Liver (tissue), 3 donors: ENCODE results near the gene CCDC102A.

Source experiments
- ATF3 ChIP-seq: IDR thresholded peaks from 2 replicates; pipeline ENCODE4 v1.6.1; 2016; ENCODE audit warnings: antibody characterized with exemption
- FOXA1 ChIP-seq: IDR thresholded peaks from 2 replicates; pipeline ENCODE4 v1.6.1; 2016; ENCODE audit warnings: antibody characterized with exemption
- GABPA ChIP-seq, 2 donors: IDR thresholded peaks in 1 of 2; conservative IDR thresholded peaks in 1 of 2; 2 replicates each; pipeline ENCODE4 v1.6.1; 2016; ENCODE audit warnings: antibody characterized with exemption in 2 of 2, mild to moderate bottlenecking in 1 of 2, moderate library complexity in 1 of 2
- HNF4G ChIP-seq: IDR thresholded peaks from 2 replicates; pipeline ENCODE4 v1.6.1; 2016; ENCODE audit warnings: antibody characterized with exemption
- JUND ChIP-seq, 2 donors: IDR thresholded peaks; 2 replicates each; pipeline ENCODE4 v1.6.1; 2016; ENCODE audit warnings: antibody characterized with exemption in 2 of 2
- RAD21 ChIP-seq, 2 donors: IDR thresholded peaks; 2 replicates each; pipeline ENCODE4 v1.6.1; 2016; ENCODE audit warnings: antibody characterized with exemption in 2 of 2, mild to moderate bottlenecking in 2 of 2
- REST ChIP-seq: IDR thresholded peaks from 2 replicates; pipeline ENCODE4 v1.6.1; 2016; ENCODE audit warnings: antibody characterized with exemption, mild to moderate bottlenecking
- RXRA ChIP-seq, 2 donors: IDR thresholded peaks; 2 replicates each; pipeline ENCODE4 v1.6.1; 2017 to 2018; ENCODE audit warnings: antibody characterized with exemption in 2 of 2, mild to moderate bottlenecking in 1 of 2
- TAF1 ChIP-seq: conservative IDR thresholded peaks from 2 replicates; pipeline ENCODE4 v1.6.1; 2016; ENCODE audit warnings: antibody characterized with exemption, mild to moderate bottlenecking
- YY1 ChIP-seq: IDR thresholded peaks from 2 replicates; pipeline ENCODE4 v1.6.1; 2016; ENCODE audit warnings: antibody characterized with exemption, mild to moderate bottlenecking
- TF ChIP-seq, protein P1 (sequence below): fragments of 150-350 bp; IDR thresholded peaks from 2 replicates; pipeline ENCODE4 v1.5.1; 2017; ENCODE audit warnings: improper control_type of control experiment, low read depth, low read length; ENCODE audit not compliant: missing input control
- TF ChIP-seq, protein P2 (sequence below): IDR thresholded peaks from 2 replicates; pipeline ENCODE4 v1.6.1; 2016; ENCODE audit warnings: antibody characterized with exemption
- TF ChIP-seq, protein P3 (sequence below): IDR thresholded peaks from 2 replicates; pipeline ENCODE4 v1.6.1; 2016; ENCODE audit warnings: antibody characterized with exemption
- donor health status: healthy.
- donor health status: healthy.

- TF ChIP-seq, protein P1, sequence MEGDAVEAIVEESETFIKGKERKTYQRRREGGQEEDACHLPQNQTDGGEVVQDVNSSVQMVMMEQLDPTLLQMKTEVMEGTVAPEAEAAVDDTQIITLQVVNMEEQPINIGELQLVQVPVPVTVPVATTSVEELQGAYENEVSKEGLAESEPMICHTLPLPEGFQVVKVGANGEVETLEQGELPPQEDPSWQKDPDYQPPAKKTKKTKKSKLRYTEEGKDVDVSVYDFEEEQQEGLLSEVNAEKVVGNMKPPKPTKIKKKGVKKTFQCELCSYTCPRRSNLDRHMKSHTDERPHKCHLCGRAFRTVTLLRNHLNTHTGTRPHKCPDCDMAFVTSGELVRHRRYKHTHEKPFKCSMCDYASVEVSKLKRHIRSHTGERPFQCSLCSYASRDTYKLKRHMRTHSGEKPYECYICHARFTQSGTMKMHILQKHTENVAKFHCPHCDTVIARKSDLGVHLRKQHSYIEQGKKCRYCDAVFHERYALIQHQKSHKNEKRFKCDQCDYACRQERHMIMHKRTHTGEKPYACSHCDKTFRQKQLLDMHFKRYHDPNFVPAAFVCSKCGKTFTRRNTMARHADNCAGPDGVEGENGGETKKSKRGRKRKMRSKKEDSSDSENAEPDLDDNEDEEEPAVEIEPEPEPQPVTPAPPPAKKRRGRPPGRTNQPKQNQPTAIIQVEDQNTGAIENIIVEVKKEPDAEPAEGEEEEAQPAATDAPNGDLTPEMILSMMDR = no peak
- no peak for TF ChIP-seq RXRA (IDR thresholded peaks at IDR 0.05)
- no peak for TF ChIP-seq TAF1
- TF ChIP-seq, protein P2, sequence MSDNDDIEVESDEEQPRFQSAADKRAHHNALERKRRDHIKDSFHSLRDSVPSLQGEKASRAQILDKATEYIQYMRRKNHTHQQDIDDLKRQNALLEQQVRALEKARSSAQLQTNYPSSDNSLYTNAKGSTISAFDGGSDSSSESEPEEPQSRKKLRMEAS = no peak
- TF ChIP-seq FOXA1 = no peak
- TF ChIP-seq REST = no peak
- no peak for TF ChIP-seq HNF4G
- TF ChIP-seq RAD21 (IDR thresholded peaks at IDR 0.05) = no peak
- no peak for TF ChIP-seq JUND (IDR thresholded peaks at IDR 0.05)
- TF ChIP-seq, protein P3, sequence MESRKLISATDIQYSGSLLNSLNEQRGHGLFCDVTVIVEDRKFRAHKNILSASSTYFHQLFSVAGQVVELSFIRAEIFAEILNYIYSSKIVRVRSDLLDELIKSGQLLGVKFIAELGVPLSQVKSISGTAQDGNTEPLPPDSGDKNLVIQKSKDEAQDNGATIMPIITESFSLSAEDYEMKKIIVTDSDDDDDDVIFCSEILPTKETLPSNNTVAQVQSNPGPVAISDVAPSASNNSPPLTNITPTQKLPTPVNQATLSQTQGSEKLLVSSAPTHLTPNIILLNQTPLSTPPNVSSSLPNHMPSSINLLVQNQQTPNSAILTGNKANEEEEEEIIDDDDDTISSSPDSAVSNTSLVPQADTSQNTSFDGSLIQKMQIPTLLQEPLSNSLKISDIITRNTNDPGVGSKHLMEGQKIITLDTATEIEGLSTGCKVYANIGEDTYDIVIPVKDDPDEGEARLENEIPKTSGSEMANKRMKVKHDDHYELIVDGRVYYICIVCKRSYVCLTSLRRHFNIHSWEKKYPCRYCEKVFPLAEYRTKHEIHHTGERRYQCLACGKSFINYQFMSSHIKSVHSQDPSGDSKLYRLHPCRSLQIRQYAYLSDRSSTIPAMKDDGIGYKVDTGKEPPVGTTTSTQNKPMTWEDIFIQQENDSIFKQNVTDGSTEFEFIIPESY = no peak
- no peak for TF ChIP-seq ATF3
- TF ChIP-seq YY1 = no peak
- TF ChIP-seq GABPA (IDR thresholded peaks at IDR 0.05 in 1 of 2, conservative IDR thresholded peaks at IDR 0.05 in 1 of 2) = no peak
These were observed 48.8 kb upstream of the CCDC102A start for GRCh38 chr16:57585051-57585687.
